ENCODE results near the gene ZSCAN26.

DNA sequence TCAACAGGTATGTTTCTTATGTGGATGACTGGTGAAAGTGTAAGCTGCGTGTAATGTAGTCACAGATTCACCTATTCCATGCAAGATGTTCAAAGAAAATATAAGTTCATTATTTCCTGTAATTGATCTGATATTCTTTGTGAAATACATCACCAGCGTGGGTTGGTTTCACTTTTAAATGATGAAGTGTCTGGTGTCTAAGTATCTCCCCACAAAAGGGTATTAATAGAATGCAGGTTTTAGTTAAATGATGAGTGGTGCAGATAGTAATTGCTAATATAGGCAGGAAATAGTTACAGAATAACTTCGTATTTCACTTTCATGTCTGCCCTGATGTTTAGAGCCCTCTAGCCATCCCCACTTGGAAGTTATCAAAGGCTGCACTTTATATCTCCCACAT lies 36.6 kb downstream of the ZSCAN26 start:
- no peak for TF ChIP-seq EZH2phosphoT487 (IDR thresholded peaks at IDR 0.05; ENCODE audit: low read depth)
- TF ChIP-seq, protein P1, sequence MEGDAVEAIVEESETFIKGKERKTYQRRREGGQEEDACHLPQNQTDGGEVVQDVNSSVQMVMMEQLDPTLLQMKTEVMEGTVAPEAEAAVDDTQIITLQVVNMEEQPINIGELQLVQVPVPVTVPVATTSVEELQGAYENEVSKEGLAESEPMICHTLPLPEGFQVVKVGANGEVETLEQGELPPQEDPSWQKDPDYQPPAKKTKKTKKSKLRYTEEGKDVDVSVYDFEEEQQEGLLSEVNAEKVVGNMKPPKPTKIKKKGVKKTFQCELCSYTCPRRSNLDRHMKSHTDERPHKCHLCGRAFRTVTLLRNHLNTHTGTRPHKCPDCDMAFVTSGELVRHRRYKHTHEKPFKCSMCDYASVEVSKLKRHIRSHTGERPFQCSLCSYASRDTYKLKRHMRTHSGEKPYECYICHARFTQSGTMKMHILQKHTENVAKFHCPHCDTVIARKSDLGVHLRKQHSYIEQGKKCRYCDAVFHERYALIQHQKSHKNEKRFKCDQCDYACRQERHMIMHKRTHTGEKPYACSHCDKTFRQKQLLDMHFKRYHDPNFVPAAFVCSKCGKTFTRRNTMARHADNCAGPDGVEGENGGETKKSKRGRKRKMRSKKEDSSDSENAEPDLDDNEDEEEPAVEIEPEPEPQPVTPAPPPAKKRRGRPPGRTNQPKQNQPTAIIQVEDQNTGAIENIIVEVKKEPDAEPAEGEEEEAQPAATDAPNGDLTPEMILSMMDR (IDR thresholded peaks at IDR 0.05; ENCODE audit: low read depth, low read length): no peak

All from OCI-LY3 (cell line).